Endothelial cell of umbilical vein (primary cell): ENCODE results near the gene NEDD4L.

Experiments
- CTCF ChIP-seq, 2 donors: IDR thresholded peaks; 1 replicate in 1 of 2; 2 replicates in 1 of 2; pipeline ENCODE4 v1.5.1; 2011; ENCODE audit warnings: low read length in 2 of 2, mild to moderate bottlenecking in 2 of 2, moderate library complexity in 2 of 2, control low read depth in 1 of 2, inconsistent platforms in 1 of 2, low read depth in 1 of 2; ENCODE audit not compliant: insufficient read depth in 1 of 2; ENCODE audit errors: extremely low read depth in 1 of 2
- EZH2 ChIP-seq: IDR thresholded peaks from 2 replicates; pipeline ENCODE4 v1.6.1; 2012; ENCODE audit warnings: borderline replicate concordance, low read depth, mild to moderate bottlenecking, moderate library complexity, low read length, inconsistent platforms; ENCODE audit not compliant: severe bottlenecking
- JUN ChIP-seq: IDR thresholded peaks from 2 replicates; pipeline ENCODE4 v1.6.1; 2011; ENCODE audit warnings: borderline replicate concordance, low read depth; ENCODE audit not compliant: insufficient read length, insufficient read depth
- MAX ChIP-seq: IDR thresholded peaks from 2 replicates; pipeline ENCODE4 v1.6.1; 2011; ENCODE audit not compliant: insufficient read depth, insufficient read length
- MYC ChIP-seq: IDR thresholded peaks from one replicate; pipeline ENCODE4 v1.6.1; 2011; ENCODE audit warnings: mild to moderate bottlenecking, low read depth, low read length
- POLR2A ChIP-seq: IDR thresholded peaks from 2 replicates; pipeline ENCODE4 v1.6.1; 2012; ENCODE audit warnings: low read depth, mild to moderate bottlenecking, control low read depth, low read length
- POLR2AphosphoS5 ChIP-seq: IDR thresholded peaks from 2 replicates; pipeline ENCODE4 v1.6.1; 2012; ENCODE audit warnings: low read depth, mild to moderate bottlenecking, control low read depth, low read length, moderate library complexity; ENCODE audit not compliant: insufficient read depth

- no peak for TF ChIP-seq CTCF (IDR thresholded peaks at IDR 0.05; ENCODE audit: extremely low read depth in 1 of 2, insufficient read depth in 1 of 2, low read depth in 1 of 2, low read length in 2 of 2)
- no peak for TF ChIP-seq MAX
- no peak for TF ChIP-seq EZH2
- TF ChIP-seq JUN = no peak
- no peak for TF ChIP-seq POLR2A
- no peak for TF ChIP-seq MYC
- TF ChIP-seq POLR2AphosphoS5 = no peak
These were observed 32.0 kb downstream of the NEDD4L start for GRCh38 chr18:58076052-58076451.
